GM10847 (cell line): ENCODE measurements around the gene DENND1A.

Experiments used
- POLR2A ChIP-seq: IDR thresholded peaks from 2 replicates; pipeline ENCODE4 v1.6.1; 2011; ENCODE audit not compliant: insufficient read length; ENCODE audit errors: extremely low read depth

DENND1A gene

DNA sequence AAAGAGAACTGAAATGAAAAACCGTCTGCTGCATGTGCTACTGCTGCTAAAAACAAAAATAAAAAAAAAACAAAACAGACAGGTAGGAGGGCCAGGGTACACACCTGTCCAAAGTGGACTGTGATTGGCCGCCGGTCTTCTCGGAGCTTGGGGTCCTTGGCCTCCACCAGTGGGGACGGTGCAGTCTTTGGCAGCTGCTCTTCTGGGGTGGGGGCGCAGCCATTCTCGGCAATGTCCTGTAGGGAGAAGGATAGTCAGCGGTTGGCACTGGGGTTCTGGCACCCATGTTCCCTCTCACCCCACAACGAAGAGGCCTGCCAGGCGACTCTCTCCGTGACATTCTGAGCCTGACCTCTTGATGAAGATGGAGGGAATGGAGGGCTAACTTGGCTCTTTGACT is 489.7 kb downstream of the DENND1A start:
- no peak for TF ChIP-seq POLR2A

DNA sequence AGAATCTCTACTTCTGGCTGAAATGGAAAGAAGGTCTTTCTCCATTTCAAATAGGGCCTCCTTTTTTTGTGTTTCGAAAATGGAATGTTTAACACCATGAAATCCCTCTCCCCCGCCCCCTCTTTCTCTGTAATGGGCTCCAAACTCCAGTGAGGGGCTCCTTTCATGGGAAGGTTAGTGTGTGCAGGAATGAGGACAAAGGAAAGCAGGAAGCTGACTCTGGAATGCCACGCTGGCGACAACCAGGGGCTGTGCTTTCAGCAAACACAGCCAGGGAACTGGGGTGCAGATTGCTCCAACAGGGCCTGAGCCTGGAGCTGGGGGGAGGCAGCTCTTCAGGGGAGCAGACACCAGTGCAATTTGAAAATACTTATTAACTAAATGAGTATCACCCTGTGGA is 491.1 kb downstream of the DENND1A start:
- no peak for TF ChIP-seq POLR2A

DNA sequence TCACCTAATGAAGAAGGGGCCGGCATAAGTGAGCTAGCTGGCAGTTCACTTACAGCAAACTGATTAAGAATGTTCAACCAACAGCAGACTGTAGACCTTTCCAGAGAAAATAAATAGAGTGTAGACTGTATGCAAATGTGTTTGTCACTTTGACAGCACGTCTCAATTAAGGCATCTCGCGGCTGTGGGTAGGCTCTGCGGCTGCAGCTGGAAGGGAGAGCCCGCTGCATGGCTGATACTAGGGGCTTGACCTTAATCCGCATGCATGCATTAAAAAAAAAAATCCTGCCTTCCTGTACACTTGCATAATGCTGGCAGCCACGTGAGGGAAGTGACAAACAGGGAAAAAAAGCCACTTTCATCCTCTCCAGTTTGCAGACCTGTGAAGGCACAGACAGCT is 491.6 kb downstream of the DENND1A start:
- no peak for TF ChIP-seq POLR2A

DNA sequence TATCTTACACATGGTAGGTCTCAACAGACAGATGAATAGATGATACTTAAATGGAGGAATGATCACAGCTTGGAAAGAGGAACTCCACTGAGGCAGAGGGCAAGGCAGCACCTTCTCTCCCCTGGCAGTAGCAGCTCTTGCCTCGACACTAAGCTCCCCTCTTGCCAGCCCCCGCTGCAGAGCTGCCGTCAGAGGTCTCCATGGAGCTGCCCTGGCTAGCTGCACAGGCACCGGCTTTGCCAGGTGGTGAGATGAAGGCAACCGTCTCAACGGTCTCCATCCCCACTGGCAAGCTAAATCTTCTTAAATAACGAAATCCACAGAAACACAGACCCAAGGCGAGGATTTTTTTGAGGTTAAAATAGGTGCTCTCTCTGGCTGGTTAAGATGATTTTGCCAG is 492.7 kb downstream of the DENND1A start:
- TF ChIP-seq POLR2A = no peak

DNA sequence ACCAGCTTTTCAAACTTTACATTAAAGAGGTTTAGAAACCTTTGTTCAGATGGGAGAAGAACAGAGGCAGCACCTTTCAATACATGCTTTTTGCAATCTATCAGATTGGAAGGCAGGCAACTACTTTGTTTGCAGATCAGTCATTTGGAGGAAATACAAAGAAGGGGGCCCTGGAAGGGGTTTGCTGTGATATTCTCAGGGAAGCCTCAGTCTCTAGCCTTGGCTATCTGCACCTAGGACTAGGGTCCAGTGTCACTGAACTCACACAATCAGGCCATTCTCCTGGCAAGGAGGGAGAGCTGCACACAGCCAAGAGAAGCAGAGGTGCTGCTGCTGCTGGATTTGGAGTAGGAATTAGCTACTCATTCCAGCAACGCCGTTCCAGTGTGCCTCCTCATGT is 494.5 kb downstream of the DENND1A start:
- no peak for TF ChIP-seq POLR2A

DNA sequence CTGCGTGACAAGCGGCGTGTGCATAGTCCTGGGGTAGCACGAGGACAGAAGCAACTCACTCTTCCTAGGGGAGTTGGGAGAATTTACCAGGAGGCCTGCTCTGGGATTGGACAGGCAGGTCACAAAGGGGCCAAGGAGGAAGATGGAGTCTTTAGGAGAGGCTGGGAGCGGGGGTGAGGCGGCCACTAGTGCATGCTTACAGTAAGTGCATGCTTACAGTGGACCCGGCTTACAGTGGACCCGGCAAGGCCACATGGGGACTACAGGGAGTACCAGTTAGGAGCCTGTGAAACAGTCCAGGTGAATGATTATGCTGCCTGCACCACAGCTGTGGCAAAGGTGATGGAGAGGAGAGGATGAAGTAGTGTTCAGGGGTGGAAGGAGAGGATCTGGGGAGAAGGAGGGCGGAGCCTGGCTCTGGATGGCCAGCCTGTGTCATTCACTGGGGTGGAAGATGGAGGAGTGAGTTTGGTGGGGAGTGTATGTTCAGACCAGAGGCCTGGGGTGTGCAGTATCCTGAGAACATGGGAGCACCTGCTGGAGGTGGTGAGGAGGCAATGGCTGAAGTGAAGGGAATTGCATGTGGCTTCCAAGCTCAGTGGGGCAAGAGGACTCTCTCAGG is 495.2 kb downstream of the DENND1A start:
- TF ChIP-seq POLR2A = no peak

DNA sequence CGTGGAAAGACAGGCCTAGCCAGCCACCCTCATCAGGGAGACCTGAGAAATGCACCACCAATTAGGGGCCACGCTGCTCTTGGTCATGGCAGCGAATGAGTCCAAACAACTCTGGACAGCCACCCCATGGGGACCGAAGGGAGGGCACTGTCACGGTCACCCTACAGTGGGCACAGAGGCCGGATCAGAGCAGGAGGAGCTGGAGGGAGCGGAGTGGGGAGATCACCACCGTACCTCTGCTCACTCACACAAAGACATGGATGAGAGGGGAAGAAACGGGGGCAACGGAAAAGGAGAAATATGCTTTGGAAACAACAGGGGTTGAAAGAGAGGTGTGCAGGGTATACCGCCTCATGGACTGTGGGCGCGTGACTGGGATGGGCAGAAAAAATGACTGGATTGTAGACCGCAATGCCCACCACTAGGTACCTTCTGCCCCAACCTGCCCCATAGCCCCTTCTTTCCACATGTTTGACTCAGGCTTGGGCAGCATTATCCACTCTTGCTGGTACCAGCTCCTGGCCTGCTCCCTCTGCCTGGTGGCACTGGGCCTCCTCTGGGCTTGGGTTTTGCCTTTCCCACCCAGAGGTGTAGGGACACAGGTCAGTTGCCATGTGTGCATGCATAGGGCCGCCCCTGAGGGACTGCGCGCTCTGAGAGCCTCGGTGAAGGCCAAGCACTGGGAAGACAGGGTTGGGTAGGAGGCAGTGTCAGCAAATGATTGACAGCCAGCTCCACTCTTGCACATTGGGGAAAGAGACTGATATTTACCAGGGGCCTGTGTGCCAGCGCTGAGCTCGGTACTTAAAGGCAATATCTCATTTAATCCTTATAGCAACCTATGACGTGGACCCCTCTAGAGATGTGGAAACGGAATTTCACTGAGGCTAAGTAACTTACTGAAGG is 497.3 kb downstream of the DENND1A start:
- no peak for TF ChIP-seq POLR2A

DNA sequence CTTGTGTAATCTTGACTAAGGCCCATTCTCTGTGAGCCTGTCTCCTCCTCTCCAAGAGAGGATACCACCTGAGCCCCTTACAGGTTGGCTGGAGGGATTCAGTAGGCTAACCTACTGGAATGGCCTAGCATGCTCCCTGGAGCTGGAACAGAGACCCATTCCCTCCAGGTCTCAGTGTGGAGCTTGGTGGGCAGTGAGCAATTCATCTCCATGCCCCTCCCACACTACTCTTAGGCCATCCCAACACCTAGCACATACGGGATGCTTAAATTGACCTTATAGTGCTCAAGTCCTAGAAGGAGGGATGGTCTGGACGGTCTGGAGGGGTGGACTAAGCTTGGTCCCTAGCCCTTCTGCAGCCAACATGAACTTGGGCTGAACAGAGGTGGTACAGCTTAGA is 498.3 kb downstream of the DENND1A start:
- no peak for TF ChIP-seq POLR2A

DNA sequence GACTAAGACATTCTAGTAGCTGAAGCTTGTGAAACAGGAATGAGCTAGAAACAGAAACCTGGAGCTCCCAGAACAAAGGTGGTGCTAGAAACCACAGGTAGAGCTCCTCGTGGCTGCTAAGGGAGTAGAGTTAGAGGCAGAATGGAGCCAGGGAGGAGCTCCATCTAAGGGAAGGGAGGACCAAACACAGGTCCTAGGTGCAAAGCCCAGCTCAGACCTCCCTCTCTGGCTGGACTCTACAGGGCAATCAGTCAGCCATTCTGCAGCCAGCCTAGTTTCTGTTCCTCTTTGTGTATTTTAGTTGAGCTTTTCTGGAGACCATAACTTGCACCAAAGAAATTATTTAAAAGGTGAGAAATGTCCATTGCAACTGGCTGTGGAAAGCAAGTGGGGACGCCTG is 503.5 kb downstream of the DENND1A start:
- TF ChIP-seq POLR2A = no peak

DNA sequence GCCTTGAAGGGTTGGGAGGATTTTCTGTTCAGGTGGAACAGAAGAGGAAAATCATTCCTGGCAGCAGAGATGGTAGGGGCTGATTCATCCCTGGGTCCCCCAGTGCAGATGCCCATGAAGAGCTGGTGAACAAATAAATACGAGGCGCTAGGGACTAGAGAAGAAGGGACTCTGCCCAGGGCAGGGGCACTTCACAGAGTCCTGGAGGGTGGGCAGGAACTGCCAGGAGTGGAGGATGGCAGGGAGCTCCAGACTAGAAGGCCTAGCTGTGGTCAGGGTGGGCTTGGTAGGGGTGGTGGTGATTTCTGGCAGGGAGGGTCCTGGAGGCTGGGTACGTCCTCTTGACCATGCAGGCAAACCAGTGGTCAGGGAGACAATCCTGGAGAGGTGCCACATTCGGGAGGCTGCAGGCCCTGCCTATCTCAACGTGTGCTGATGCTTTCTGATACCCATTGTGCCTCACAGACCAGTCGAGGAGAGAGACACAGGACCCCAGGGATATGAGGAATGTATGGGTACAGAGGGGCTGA is 504.0 kb downstream of the DENND1A start:
- TF ChIP-seq POLR2A = no peak

DNA sequence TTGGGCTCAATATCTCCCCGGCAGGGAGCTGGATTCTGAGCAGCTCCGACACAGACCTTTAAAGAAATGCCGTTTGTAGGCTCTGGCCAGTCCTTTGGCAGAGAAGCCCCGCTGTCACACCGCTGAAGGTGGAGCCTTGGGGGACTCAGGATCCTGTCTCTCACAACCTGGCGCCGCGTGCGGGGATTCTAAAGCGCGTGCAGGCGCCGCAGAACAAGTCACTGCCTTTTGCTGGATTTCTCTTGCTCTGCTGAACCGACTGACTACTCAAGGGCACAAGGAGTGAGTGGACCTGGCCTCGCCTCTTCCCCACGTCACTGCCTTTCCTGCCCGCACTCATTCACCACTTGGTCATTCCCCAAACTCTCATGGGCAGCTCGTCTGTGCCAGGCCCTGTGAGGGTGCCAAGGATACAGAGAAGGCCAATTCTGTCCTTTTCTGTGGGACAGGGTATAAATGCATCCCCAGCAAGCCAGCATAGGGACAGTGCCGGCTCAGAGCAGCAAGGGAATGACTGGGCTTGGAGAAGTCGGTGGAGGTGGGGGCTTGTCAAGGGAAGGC is 504.6 kb downstream of the DENND1A start:
- no peak for TF ChIP-seq POLR2A

DNA sequence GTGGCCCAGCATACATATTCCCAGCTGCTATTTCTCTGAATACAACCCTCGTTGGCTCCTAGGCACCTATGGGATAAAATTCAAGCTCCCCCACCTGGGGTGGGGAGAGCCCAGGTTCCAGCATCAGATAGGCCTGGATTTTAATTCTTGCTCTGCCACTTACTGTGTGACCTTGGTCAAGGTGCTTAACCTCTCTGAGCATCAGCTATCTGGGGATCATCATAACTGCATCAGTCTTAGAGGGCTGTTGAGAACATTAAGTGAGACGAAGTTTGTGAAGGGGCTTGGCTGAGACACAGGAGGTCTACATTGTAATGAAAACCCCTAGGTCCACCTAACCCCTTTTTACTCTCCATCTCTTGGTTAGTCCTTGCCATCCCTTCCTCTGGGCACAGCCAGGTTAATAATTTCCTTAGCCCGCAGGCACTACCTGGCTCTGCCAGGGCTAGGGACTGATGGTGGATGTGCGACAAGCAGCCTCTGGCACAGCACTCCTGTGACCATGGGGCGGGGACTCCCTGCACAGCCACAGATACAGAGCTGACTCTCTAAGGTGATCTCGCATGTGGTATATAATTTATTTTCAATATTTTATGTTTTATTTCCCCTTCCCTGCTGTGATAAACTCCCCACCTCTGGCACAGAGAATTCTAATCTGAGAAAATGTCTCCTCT is 505.2 kb downstream of the DENND1A start:
- no peak for TF ChIP-seq POLR2A

DNA sequence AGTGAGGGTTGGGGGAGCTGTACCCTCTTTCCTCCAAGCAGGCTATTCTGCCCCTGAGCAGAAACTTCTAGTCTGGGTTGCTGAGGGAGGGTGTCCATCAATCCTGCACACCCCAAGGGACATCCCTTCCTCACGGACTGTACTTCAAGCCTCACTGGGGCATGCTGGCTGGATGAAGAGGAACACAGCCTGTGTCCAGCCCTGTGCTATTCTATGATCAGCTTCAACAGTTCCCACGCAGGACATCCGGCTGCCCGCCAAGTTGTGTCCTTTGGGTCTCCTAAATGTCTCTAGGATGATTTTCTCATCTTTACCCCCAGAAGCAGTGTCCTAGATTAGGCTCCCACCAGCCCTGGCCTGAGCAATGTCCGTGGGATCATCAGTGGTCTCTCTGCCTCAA is 505.8 kb downstream of the DENND1A start:
- TF ChIP-seq POLR2A = no peak

DNA sequence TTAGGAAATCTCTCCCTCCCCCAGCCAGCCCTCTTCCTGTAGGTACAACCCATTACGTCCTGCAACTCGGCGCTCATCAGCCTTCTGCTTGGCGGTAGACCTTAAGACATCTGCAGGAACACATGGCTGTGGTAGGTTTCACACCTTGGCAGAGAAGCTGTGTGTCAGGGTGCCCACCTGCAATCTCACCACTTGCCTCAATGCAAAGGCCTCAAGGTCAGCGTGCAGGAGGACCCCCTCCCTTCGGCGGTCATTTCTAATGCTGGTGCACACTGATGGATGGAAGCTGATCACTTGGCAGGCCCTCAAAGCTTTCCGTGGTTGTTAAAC is 506.6 kb downstream of the DENND1A start:
- TF ChIP-seq POLR2A = no peak

DNA sequence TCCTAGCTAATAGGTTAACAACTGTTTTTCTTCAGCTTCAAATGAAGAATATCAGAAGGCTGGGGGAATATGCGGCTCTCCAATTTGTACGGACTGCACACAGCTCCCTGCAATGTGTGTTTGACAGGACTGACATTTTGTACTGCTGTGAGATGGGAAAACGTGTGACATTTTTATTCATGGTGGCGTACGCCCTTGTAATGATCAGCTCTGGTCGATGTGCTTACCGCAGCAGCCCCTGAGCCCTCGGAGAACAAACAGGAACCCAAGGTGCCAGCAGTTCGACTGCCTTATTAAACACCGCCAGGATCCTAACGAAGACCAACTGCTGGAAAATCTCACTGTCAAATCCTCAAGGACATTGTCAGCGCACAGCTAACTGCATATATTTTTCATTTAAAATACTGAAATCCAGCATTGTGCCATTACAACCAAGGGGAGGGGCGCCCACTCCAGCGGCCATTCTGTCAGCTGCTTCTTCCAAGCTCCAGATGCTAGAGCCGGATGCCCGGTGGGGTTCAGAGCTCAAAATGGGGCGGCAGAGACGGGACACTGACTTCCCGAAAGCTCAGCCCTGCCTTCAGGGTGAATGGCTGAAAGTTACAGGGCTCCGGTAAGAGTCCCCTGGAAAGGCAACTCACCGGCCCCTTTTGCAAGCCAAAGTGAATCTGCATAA is 507.2 kb downstream of the DENND1A start:
- no peak for TF ChIP-seq POLR2A
